OCI-M2 (cell line): ENCODE results near the gene DERL3.
A peak's percentile ranks its signal among the peaks of the same experiment; 100 is the strongest.
"Not testable (repeated sequence)": the region's sequence is repeated elsewhere in the genome, so short reads cannot be mapped to it uniquely, and the experiment has no call there.

Experiments used
- DNase-seq: peaks from one replicate; lab custom pipeline; 2025; ENCODE audit not compliant: unreplicated experiment; lab: John Stamatoyannopoulos, UW

DERL3 gene

GRCh38 chr22:23838681-23839468 lies at the start of gene DERL3:
Gene DERL3, minus strand, starts transcription at chr22:23839006. Its CDS starts 19 bp downstream, at chr22:23838987.
- peak; percentile 91 for DNase-seq

- DNase-seq: no peak
Observed at GRCh38 chr22:23884140-23884539, 45.3 kb upstream of the DERL3 start.

DNA sequence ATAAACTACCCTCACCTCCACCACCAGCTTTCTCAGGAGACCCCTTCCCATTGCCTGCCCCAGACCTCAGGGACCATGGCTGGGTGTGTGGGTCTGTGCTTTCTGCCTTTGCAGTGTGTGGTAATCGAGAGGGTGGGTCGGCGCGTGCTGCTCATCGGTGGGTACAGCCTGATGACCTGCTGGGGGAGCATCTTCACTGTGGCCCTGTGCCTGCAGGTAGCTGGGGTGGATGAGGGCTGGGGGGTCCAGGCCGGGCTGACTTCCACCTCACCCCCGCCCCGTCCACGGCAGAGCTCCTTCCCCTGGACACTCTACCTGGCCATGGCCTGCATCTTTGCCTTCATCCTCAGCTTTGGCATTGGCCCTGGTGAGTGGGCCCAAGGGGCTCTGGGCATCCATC lies 44.9 kb upstream of the DERL3 start:
- DNase-seq: no peak

- DNase-seq: no peak
Observed at GRCh38 chr22:23882370-23882769, 43.6 kb upstream of the DERL3 start.

- DNase-seq: no peak
Observed at GRCh38 chr22:23878219-23878618, 39.4 kb upstream of the DERL3 start.

DNA sequence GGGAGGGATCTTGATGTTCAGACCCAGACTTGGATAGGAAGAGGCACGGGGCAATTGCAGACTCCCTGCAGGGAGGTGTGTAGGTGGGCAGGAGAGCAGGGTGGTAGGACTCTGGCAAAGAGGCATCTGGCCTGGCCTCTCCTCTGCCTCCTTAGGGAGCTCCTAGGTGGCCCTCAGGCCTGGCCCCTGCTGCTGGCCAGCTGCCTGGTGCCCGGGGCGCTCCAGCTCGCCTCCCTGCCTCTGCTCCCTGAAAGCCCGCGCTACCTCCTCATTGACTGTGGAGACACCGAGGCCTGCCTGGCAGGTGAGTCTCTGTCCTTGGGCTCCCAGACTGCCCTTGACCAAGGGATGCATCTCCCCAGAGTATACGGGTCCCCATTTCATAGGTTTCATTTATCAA lies 38.8 kb upstream of the DERL3 start:
- no peak for DNase-seq

- DNase-seq: no peak
Observed at GRCh38 chr22:23875801-23876200, 37.0 kb upstream of the DERL3 start.

DNA sequence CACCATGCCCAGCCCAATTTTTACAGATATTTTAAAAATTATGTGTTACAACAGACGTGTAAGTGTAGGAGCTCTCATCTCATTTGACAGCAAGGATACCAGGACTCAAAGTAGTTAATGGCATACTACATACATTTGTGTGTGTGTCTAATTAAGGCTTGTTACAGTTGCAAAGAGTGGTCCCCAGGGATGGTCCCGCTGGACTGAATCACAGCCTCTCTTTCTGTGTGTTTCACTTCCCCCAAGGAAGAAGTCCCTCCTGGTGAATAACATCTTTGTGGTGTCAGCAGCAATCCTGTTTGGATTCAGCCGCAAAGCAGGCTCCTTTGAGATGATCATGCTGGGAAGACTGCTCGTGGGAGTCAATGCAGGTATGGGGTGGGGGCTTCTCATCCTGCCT lies 36.1 kb upstream of the DERL3 start:
- no peak for DNase-seq

GRCh38 chr22:23868580-23868979 lies 29.8 kb upstream of the DERL3 start:
- DNase-seq: no peak

GRCh38 chr22:23864499-23865154 lies 25.8 kb upstream of the DERL3 start:
- DNase-seq: not testable (repeated sequence)

GRCh38 chr22:23862103-23862502 lies 23.3 kb upstream of the DERL3 start:
- no peak for DNase-seq

DNA sequence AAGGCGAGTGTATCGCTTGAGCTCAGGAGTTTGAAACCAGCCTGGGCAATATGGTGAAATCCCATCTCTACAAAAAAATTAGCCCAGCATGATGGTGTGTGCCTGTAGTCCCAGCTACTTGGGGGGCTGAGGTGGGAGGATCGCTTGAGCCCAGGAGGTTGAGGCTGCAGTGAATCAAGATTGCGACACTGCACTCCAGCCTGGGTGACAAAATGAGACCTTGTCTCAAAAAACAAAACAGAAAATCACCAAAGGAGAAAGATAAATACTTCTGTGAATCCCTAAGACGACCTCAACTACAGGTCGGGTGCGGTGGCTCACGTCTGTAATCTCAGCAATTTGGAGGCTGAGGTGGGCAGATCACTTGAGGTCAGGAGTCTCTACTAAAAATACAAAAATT lies 21.4 kb upstream of the DERL3 start:
- not testable (repeated sequence) for DNase-seq

DNA sequence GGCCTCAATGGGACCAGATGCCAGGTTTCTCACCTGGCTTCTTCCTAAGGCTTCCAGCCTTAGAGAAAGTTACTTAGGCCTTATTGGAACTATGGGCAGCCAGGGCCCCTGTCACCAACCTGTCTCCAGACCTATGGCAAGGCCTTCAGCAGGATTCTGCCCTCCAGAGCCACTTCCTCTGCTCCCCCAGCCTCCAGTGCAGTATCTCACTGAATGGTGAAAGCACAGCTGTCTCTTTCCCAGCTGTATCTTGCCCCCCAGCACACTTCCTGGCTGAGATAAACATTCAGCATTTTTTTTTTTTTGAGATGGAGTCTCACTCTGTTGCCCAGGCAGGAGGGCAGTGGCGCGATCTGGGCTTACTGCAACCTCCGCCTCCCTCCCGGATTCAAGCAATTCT lies 20.4 kb upstream of the DERL3 start:
- DNase-seq: no peak

GRCh38 chr22:23858484-23858815 lies 19.6 kb upstream of the DERL3 start:
- DNase-seq: no peak

- peak; percentile 86 for DNase-seq
Observed at GRCh38 chr22:23857606-23858483, 19.0 kb upstream of the DERL3 start, which contains the start of gene SLC2A11. Gene SLC2A11, plus strand, starts transcription at chr22:23857875. Its CDS starts 125 bp downstream, at chr22:23858000.

DNA sequence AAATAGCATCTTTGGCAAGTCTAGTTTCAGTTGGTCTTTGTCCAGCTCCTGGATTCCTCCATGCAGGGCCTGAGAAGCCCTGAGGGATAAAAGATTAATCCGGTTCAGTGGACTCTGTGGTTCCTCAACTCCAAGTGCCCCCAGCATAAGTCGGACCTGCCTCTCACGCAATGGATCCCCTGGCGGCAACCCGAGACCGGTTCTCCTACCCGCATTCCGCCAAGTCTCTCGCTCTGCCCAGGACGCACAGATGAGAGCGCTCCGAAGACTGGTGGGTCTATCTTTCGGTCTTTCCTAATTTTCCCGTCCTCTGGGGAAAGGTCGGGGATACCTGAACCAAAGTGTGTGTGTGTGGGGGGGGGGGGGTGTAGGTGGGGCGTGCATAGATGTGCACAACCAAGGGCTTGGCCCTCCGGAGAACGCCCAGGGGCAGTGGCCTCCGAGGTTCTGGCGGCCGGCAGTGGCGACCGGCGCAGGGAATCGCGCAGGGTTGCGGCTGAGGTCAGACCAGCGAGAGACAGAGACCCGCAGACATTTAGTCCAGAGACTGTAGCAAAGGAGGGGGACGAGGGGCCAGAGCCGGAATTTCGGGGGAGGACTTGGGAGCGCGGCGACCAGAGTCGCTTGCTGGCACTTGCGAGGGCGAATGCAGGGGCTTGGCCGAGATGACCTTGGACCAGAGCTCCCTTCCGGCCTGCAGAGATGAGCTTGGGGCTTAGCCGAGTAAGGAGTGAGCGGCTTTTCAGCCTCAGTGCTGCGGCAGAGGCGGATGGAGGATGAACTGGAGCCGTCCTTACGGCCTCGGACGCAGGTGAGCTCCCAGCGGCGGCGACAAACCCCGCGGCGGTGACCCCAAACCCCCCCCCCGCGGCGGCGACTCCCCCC lies 18.2 kb upstream of the DERL3 start:
- no peak for DNase-seq

GRCh38 chr22:23850136-23850611 lies 11.4 kb upstream of the DERL3 start:
- no peak for DNase-seq

DNA sequence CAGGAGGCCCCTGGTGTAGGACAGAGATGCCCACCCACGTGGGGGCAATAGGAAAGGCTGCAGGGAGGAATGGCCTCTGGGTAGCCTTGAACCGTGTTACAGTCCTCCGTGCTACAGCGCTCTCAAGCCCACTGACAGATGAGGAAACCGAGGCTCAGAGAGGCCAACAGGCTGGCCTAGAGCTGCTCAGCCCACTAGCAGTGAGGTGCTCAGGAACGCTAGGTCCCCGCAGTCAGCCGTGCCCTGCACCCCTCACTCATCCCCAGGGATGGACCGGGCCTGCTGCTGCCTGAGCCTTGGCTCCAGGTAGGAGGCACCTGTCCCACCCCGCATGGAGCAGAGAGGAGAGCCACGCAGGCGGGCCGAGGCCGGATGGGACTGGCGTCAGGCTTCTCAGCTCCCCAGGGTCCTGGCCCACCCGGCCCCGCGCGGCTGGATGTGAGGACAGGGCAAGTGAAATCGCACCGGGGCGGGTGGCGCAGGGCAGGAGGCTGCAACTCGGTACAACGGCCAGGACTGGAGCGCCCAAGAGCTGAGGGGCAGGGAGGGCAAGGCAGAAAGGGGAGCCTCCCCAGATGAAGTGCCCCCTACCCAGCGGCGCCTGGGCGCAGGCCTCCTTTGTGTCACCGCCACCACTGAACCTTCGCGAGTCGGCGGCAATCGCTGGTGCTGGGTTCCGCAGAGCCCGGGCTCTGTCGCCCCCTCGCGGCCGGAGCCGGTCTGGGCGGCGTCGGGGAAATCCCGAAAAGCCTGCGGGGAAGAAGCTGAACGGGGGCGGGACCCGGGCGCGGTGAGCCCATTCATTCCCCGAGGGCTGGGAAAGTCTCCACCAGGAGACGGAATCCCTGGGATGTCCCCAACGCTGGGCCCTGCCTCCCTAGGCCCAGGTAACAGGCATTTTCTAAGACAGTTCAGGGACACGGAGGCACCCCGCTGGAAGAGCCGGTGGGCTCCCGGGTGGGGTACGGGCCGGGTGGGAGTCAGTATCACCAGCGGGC lies 10.5 kb upstream of the DERL3 start:
- no peak for DNase-seq
